ENCODE results near the gene HERC5.
"Not testable (repeated sequence)": the region's sequence is repeated elsewhere in the genome, so short reads cannot be mapped to it uniquely, and the experiment has no call there.

The HERC5 gene

GRCh38 chr4:88419874-88420273 lies 37.0 kb upstream of the HERC5 start:
- no peak for ATAC-seq
- TF ChIP-seq RARB (CRISPR knock-in tag; IDR thresholded peaks at IDR 0.05), result no peak
- TF ChIP-seq TCF4 (CRISPR knock-in tag; IDR thresholded peaks at IDR 0.05; ENCODE audit: borderline replicate concordance), result no peak
- no peak for TF ChIP-seq SNAI2 (CRISPR knock-in tag; IDR thresholded peaks at IDR 0.05)
- no peak for TF ChIP-seq PATZ1 (CRISPR knock-in tag; IDR thresholded peaks at IDR 0.05; ENCODE audit: borderline replicate concordance)
- TF ChIP-seq ZNF565 (CRISPR knock-in tag; conservative IDR thresholded peaks at IDR 0.05; ENCODE audit: low read depth), result no peak
- no peak for TF ChIP-seq ZC3H10 (CRISPR knock-in tag; IDR thresholded peaks at IDR 0.05)
- no peak for TF ChIP-seq ZFP3 (CRISPR knock-in tag; IDR thresholded peaks at IDR 0.05)
- TF ChIP-seq GLIS3 (CRISPR knock-in tag; IDR thresholded peaks at IDR 0.05), result no peak
- TF ChIP-seq CREB5 (CRISPR knock-in tag; IDR thresholded peaks at IDR 0.05; ENCODE audit: low read depth), result no peak
- TF ChIP-seq CSDC2 (CRISPR knock-in tag; IDR thresholded peaks at IDR 0.05), result no peak
- TF ChIP-seq TOX (CRISPR knock-in tag; IDR thresholded peaks at IDR 0.05; ENCODE audit: borderline replicate concordance), result no peak
- no peak for TF ChIP-seq CSRNP3 (CRISPR knock-in tag; IDR thresholded peaks at IDR 0.05)
- no peak for TF ChIP-seq PPARA (CRISPR knock-in tag; IDR thresholded peaks at IDR 0.05; ENCODE audit: borderline replicate concordance)
- TF ChIP-seq ARNTL (CRISPR knock-in tag; IDR thresholded peaks at IDR 0.05; ENCODE audit: borderline replicate concordance, low read depth), result no peak

- no peak for TF ChIP-seq CSDC2 (CRISPR knock-in tag; IDR thresholded peaks at IDR 0.05)
- TF ChIP-seq GLIS3 (CRISPR knock-in tag; IDR thresholded peaks at IDR 0.05), result no peak
- TF ChIP-seq BACH2 (CRISPR knock-in tag; IDR thresholded peaks at IDR 0.05; ENCODE audit: borderline replicate concordance), result no peak
- TF ChIP-seq PPARA (CRISPR knock-in tag; IDR thresholded peaks at IDR 0.05; ENCODE audit: borderline replicate concordance), result no peak
- no peak for ATAC-seq
Observed at GRCh38 chr4:88420844-88421243, 36.1 kb upstream of the HERC5 start.

GRCh38 chr4:88422403-88422802 lies 34.5 kb upstream of the HERC5 start:
- ATAC-seq, result no peak
- TF ChIP-seq ZC3H10 (CRISPR knock-in tag; IDR thresholded peaks at IDR 0.05) (no peak), TCF4 (CRISPR knock-in tag; IDR thresholded peaks at IDR 0.05; ENCODE audit: borderline replicate concordance) (peak; percentile 80; the same call in 1 of the 2 replicates)

GRCh38 chr4:88429401-88429800 lies 27.5 kb upstream of the HERC5 start:
- TF ChIP-seq ZNF565 (CRISPR knock-in tag; conservative IDR thresholded peaks at IDR 0.05; ENCODE audit: low read depth), result no peak
- TF ChIP-seq CREB5 (CRISPR knock-in tag; IDR thresholded peaks at IDR 0.05; ENCODE audit: low read depth), result no peak
- TF ChIP-seq TCF4 (CRISPR knock-in tag; IDR thresholded peaks at IDR 0.05; ENCODE audit: borderline replicate concordance), result no peak
- TF ChIP-seq ARNTL (CRISPR knock-in tag; IDR thresholded peaks at IDR 0.05; ENCODE audit: borderline replicate concordance, low read depth), result no peak
- TF ChIP-seq TOX (CRISPR knock-in tag; IDR thresholded peaks at IDR 0.05; ENCODE audit: borderline replicate concordance), result no peak
- TF ChIP-seq ZNF8 (CRISPR knock-in tag; IDR thresholded peaks at IDR 0.05), result no peak
- no peak for ATAC-seq

GRCh38 chr4:88435987-88436693 lies 20.8 kb upstream of the HERC5 start:
- no peak for ATAC-seq
- no peak for TF ChIP-seq ZC3H10 (CRISPR knock-in tag; IDR thresholded peaks at IDR 0.05)
- no peak for TF ChIP-seq TOX (CRISPR knock-in tag; IDR thresholded peaks at IDR 0.05; ENCODE audit: borderline replicate concordance)
- TF ChIP-seq ZFP3 (CRISPR knock-in tag; IDR thresholded peaks at IDR 0.05), result no peak
- TF ChIP-seq ZNF565 (CRISPR knock-in tag; conservative IDR thresholded peaks at IDR 0.05; ENCODE audit: low read depth), result no peak
- no peak for TF ChIP-seq GLIS3 (CRISPR knock-in tag; IDR thresholded peaks at IDR 0.05)
- TF ChIP-seq OSR1 (CRISPR knock-in tag; IDR thresholded peaks at IDR 0.05), result no peak
- TF ChIP-seq TSHZ2 (CRISPR knock-in tag; IDR thresholded peaks at IDR 0.05), result no peak
- TF ChIP-seq RARB (CRISPR knock-in tag; IDR thresholded peaks at IDR 0.05), result no peak
- no peak for TF ChIP-seq CREB5 (CRISPR knock-in tag; IDR thresholded peaks at IDR 0.05; ENCODE audit: low read depth)
- no peak for TF ChIP-seq PPARA (CRISPR knock-in tag; IDR thresholded peaks at IDR 0.05; ENCODE audit: borderline replicate concordance)
- TF ChIP-seq BACH2 (CRISPR knock-in tag; IDR thresholded peaks at IDR 0.05; ENCODE audit: borderline replicate concordance), result no peak
- no peak for TF ChIP-seq ZNF8 (CRISPR knock-in tag; IDR thresholded peaks at IDR 0.05)
- no peak for TF ChIP-seq CSDC2 (CRISPR knock-in tag; IDR thresholded peaks at IDR 0.05)
- TF ChIP-seq ZFP30 (CRISPR knock-in tag; IDR thresholded peaks at IDR 0.05), result no peak
- no peak for TF ChIP-seq ARNTL (CRISPR knock-in tag; IDR thresholded peaks at IDR 0.05; ENCODE audit: borderline replicate concordance, low read depth)

GRCh38 chr4:88437873-88438272 lies 19.0 kb upstream of the HERC5 start:
- not testable (repeated sequence) for ATAC-seq
